ENCODE data around the gene CDC73.
"Not testable (repeated sequence)": the region's sequence is repeated elsewhere in the genome, so short reads cannot be mapped to it uniquely, and the experiment has no call there.

CDC73 gene

DNA sequence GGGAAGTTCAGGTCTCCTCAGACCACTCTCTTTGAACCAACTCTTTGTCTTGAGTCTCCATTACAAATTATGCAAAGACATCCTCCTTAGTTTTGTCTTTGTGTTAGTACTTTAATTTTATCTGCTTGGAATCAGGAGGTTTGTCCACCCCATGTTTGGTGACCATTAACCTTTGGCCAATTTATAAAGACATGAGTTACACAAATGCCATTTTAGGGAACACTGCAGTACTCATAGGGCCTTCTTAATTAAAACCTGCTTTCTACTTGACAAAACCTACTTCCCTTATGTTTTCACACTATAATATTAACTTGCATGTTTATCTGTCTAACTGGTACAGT is 7.9 kb upstream of the CDC73 start:
- no peak for DNase-seq (ENCODE audit: low read depth in 2 of 2)

DNA sequence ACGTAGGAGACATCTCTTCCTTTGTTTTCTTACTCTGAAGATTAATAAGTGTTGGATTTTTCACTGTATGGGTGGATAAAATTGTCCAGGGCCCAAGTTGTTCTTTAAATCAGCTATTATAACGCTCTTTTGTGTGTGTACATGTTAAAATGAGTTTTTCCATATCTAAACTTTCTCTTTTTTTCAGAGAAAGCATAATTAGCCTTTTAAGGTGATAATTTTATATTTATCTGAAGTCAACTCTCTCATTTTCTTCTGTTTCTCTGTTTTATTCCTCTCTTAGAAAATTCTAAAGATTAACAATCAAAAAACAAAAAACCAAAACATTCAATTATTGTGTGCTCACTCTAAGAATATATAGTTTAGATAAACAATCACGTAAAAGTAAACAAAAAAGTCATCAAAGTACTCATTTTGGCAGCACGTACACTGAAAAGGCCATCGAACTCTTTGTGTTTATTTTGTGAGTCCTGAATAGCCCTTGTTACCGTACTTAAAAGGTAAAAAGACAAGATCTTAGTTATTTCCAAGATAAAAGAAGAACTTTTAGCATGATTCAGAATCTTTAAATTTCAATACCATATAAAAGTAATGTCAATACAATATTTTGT is 7.2 kb upstream of the CDC73 start:
- DNase-seq (ENCODE audit: low read depth in 2 of 2), result no peak

DNA sequence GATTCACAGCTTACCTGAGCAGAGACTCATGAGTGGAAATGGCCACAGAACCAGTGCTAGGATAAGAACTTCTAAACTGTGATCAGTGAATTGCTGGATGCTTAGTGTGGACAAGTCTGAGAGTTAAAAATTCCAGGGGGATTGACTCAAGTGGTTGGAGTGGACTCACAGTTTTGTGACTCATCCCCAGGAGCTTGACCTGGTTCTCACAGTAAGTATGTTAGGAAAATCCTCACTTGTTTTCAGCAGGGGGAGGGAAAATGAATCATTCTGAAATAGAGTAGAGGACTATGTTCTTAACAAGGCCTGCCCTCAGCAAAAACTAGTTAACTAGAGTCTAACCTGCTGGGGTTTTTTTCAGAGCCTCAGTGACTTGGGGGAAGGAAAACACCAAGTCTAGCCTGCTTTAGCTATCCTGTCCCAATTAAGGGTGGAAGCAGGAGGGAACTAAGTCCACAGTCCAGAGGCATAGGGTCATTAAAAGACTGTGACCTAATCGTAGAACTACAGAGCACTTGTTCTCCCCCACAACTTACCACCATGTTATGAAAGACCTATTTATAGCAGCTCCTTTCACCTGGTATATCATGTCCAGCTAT is 6.1 kb upstream of the CDC73 start:
- DNase-seq (ENCODE audit: low read depth in 2 of 2), result peak; percentile 86

DNA sequence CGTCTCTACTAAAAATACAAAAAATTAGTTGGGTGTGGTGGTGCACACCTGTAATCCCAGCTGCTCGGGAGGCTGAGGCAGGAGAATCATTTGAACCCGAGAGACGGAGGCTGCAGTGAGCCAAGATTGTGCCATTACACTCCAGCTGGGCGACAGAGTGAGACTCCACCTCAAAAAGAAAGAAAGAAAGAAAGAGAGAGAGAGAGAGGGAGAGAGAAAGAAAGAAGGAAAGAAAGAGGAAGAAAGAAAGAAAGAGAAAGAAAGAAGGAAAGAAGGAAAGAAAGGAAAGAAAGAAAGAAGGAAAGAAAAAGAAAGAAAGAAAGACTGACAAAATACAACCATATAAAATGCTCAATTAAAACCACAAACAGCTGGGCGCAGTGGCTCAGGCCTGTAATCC is 4.7 kb upstream of the CDC73 start:
- not testable (repeated sequence) for DNase-seq (ENCODE audit: low read depth in 2 of 2)

DNA sequence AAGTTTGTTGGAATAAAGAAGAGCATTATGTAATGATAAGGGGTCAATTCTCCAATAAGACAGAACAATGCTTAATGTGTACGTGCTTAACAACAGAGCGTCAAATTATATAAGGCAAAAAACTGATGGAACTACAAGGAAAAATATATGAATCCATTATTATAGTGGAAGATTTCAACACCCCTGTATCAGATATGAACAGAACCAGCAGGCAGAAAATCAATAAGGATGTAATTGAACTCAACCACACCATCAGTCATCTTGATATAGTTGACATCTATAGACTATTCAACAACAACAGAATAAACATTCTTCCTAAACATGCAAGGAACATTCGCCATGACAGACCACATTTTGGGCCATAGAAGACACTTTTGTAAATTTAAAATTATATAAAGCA is 3.6 kb upstream of the CDC73 start:
- no peak for DNase-seq (ENCODE audit: low read depth in 2 of 2)

DNA sequence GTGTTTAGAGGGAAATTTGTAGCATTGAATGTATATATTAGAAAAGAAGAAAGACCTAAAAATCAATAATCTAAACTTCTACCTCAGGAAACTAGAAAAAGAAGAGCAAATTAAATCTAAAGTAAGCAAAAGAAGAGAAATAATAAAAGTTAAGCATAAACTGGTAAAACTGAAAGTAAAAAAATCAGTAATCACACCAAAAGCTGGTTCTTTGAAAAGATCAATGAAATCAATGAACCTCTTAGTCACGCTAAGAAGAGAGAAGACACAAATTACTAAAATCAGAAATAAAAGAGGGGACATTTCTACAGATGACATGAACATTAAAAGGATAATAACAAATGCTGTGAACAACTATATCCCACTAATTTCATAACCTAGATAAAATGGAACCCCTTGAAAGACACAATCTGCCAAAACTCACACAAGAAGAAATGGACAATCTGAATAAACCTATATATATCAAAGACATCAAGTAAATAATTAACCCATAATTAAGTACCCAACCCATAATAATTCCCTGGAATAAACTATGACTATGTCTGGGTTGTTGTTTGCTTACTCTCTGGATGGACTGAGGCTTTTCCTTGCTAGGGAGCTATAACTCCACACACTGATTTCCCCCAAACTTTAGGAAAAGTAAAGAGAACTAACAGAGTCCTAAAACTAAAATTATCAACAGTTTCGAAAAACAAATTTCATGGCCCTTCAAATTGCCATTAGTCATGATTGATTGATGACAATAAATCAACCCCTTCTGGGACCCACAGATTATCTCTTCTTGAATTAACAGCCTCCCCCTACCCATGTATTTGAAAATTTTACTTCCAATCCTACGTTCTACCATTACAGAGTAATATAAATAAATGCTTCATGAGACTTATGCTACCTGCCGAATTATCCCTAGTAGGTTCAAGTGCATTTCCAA is 2.8 kb upstream of the CDC73 start:
- DNase-seq (ENCODE audit: low read depth in 2 of 2), result no peak

DNA sequence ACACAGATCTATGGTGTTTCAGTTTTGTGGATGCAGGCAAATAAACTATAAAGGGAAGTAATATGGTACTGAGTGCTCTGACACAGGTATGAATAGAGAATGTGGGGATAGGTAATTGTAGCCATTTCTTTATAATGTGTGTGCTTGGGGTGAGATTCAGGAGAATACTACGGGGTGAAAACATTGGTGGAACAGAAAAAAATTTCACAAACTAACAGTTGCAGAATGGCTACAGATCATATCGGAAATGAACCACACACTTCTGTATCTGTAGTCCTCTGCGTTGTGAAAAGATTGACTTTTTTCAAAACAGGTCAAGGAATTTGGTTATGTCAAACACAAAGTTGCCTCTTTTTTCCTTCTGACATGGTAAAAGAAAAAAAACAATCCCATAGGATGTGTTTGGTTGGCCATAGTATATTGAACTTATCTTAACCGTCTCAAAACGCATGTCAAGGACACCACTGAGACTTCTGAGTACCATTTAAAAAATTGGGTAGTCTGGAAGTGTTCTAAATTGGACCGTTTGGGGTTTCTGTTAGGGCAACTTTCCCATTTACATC is 1.1 kb upstream of the CDC73 start:
- no peak for DNase-seq (ENCODE audit: low read depth in 2 of 2)

DNA sequence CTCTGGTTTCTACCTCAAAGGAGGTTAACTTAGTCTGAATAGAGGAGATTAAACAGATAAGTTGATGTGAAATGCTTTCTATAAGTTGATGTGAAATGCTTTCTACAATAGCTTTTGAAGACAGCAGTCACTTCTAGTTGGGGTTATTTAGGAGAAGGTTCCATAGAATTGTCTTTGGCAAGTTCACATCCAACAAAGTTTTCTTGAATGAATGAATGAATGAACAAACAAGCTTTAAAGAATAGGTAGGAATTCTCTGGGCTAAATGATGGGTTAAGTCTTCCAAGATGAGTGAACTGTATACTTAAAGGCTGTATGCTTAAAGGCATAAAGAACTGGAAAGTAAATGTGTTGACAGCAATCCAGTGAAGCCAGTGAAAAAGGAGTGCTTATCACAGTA is 1.9 kb downstream of the CDC73 start:
- DNase-seq (ENCODE audit: low read depth in 2 of 2), result no peak

DNA sequence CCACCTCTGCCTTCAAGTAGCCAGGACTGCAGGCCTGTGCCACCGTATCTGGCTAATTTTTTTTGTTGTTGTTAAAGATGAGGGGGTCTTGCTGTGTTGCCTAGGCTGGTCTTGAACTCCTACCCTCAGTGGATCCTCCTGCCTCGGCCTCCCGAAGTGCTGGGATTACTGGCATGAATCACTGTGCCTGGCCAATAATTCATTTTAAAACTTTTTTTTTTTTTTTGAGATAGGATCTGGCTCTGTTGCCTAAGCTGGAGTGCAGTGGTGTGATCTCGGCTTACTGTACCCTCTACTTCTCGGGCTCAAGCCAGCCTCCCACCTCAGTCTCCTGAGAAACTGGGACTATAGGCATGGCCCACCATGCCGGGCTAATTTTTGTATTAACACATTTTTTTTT is 3.5 kb downstream of the CDC73 start:
- DNase-seq (ENCODE audit: low read depth in 2 of 2), result no peak

DNA sequence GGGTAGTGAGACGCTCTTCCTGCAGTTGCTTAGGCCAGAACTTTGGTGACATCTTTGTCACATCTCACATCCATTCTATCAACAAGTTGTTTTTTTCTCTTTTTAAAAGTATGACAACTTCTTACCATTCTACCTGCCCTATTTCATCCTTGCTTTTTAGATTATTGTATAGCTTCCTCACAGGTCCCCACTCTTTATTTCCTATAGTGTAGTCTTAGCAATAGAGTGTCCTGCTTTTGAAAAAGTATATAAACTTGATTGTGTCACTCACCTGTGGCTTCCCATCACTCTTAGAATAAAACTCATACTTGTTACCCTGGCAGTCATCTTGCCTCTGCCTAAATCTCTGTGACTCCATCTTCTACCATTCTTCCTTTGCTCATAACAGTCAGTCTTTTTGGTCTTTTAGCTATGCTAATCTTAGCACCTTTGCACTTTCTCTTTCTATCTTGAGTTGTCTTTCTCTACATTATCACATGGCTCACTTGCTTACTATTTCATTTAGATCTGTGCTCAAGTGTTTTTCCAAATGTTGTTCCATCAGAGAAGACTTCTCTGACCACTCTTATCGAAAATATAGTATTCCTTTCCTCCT is 9.5 kb downstream of the CDC73 start:
- DNase-seq (ENCODE audit: low read depth in 2 of 2), result no peak

DNA sequence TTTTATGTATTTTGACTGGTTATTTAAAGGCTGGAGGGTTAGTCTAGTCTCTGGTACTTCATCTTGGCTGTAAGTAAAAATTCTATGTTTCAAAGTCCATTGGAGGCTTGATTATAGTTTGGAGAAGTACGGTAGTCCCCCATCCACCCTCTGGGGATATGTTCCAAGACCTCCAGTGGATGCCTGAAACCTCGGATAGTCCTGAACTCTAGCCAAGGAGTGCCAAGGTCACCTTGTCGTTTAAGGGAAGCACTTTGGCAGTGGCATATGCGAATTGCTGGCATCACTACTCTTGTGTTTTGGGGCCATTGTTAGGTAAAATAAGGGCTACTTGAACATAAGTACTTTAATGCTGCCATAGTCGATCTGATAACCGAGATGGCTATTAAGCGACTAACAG is 18.4 kb downstream of the CDC73 start:
- no peak for DNase-seq (ENCODE audit: low read depth in 2 of 2)

DNA sequence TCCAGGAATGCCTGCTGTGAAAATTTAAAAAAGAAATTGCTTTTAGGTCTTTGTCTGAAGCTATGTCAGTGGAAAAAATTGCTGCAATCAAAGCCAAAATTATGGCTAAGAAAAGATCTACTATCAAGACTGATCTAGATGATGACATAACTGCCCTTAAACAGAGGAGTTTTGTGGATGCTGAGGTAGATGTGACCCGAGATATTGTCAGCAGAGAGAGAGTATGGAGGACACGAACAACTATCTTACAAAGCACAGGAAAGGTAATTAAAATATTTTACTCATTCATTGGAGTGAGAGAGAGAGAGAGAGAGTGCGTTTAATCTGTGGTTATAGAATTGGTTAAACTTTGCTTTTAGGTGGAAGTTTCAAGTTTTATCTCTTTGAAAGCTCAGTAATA is 20.0 kb downstream of the CDC73 start:
- no peak for DNase-seq (ENCODE audit: low read depth in 2 of 2)

DNA sequence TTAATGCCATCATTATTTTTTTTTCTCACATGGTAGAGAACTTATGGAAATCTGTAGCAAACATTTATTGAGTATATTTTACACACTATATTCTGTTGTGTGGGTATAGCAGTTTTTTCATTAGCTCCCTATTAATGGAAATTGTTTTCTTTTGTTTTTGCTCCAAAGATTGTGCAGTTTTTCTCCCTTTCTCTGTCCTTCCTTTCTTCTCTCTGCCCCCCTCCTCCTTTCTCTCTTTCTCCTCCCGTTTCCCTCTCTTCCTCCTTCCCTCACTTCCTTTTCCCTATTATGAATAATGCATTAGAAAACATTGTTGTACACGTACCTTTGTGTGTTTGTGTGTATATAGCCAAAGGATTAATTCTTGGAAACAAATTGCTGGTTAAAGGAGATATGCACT is 20.6 kb downstream of the CDC73 start:
- DNase-seq (ENCODE audit: low read depth in 2 of 2), result no peak

DNA sequence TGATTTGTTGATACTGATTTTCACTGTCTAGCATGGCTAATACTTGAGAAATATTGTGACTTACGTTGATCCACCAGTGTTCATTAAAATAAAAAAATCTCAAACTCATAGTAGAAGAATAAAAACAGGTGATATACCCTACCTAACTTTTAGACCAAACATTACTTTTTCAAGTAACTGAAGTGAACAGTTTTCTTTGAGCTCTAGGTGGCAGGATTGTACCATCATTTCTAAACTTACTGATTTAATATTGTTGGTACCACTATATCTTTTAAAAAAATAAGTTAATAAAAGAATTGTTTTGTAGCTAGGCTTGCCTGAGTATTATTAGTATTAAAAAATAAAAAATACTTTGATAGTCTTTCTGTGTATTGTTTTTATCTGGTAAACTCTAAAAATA is 21.5 kb downstream of the CDC73 start:
- DNase-seq (ENCODE audit: low read depth in 2 of 2), result no peak

DNA sequence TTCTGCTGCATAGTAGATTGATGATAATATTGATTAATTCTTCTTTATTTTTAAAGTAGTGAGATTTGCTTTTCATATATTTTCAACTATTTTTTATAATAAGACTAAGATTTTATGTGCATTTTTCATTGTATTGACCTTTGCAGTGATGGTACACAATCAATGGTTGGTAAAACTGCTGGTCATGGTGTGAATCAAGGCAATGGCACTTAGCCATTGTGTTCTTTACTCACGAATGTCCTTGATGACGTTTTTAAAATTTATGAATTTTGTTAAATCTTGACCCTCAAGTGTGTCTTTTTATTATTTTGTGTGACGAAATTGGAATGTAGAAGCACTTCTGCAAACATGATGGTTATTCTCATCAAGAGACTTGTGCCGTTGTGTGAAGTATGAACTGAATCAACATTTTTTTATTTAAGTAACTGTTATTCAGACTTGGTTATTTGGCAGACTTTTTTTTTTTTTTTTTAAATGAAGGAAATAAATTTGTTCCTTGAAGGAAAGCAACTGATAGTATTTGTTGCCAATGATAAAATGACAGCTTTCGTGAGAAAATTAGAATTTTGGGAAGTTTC is 22.6 kb downstream of the CDC73 start:
- DNase-seq (ENCODE audit: low read depth in 2 of 2), result no peak

DNA sequence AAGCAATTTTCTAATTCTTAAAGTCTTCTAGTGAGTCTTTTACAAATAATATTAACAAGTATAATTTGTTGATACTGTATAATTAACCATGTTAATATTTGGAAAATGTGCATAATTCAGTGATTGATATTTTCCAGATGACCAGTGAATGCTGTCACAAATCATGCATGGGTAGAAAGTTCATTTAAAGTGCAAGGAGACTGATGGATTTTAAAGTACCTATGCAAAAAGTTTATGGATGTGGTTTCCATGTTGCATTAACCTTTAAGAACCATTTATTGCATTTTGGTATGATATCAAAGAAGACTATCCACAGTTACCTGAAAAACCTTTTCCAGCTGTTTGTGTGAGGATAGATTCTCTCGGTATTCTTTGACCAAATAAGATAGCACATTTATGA is 23.2 kb downstream of the CDC73 start:
- no peak for DNase-seq (ENCODE audit: low read depth in 2 of 2)

DNA sequence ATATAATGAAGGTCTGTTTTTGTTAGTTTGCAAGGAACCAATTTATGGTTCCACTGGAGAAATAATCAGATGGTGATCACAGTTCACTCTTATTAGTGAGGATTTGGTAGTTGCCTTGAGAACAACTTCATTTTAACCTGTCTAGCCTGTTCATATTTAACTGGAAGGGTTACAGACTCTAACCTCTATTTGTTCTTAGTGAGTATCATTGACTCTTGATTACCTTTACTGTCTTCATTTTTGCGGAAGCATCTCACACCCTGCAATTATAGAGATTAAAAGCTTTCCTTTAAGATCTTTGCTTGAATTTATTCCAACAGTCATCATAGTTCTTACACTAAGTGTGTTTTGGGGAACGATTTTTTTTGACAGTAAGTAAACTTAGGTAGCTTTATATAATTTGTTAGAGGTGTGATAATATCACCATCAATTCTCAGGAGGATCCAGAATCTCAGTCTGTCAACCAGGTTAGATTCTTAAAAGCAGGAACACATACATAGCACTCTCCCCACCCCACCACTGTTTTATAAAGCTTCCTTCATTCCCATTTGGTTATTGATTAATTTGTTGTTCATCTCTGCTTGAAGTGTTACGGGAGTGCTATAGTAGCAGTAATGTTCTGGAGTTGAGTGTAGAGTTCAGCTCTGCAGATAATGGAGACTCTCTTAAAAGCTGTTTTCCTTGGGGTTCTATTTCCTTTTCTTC is 34.4 kb downstream of the CDC73 start:
- DNase-seq (ENCODE audit: low read depth in 2 of 2), result no peak

DNA sequence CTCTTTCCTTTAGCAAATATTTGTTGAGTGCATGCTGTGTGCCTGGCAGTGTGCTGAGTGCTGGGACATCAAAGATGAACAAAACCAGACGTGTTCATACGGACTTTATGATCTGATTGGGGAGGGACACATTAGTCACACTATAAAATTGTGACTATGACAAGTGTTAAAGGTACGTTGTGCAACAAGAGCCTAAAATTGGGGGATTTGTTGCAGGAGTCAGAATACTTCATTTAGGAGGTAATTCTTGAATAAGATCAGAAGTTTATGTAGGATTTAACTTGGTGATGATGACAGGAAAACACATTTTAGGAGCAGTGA is 35.0 kb downstream of the CDC73 start:
- no peak for DNase-seq (ENCODE audit: low read depth in 2 of 2)

DNA sequence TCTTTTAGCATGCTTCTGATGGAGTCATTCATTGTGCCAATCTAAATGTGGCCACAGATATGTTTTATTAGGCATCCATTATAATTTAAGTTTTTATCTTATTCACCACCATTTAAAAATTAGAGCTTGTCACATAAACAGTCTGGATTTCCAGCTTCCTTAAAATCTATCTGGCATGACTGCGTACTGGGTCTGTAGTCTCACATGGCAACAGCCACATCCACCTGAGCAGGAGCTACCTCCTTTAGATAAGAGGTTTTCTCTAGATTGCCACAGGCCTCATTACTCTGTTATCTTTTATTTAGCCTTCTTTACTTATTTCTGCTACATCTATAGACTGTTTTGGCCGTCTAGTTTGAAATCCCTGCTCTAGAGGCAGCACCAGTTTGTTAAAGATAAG is 35.5 kb downstream of the CDC73 start:
- no peak for DNase-seq (ENCODE audit: low read depth in 2 of 2)

DNA sequence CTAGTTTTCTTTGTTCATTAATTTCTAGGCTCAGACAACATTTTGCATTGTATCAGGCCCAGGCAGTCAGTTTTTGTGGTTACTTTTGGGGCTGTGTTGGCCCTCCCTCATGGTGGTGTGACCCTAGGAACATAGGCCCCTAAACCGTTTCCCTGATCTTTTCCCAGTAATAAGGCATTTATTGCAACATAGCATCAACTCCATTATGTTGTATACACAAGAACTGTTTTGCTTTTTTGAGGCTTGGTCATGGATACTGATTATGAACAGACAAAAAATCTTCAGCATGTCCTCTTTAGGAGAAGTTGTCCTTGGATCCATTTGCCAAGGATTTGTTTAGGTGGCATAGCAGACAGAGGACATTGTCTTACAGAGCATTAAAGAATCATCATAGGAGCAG is 54.3 kb downstream of the CDC73 start:
- no peak for DNase-seq (ENCODE audit: low read depth in 2 of 2)

DNA sequence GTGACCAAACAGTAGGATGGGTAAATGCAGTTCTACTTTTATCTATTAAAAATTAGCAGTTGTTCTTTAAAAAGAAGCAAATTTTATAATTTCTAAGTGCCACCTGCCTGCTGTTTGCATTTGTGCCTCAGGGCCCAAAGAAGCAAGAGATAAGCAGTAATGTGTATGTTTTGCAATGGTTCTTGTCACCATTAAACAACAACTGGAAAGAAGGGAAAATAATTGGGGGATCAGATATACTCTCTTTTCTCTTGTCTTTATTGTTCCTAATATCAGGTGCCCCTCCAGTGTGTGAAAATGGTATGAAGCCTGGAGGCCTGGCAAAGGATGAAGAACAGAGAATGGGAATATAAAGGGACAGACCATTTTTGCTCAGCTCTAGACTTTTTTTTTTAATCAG is 55.0 kb downstream of the CDC73 start:
- no peak for DNase-seq (ENCODE audit: low read depth in 2 of 2)

DNA sequence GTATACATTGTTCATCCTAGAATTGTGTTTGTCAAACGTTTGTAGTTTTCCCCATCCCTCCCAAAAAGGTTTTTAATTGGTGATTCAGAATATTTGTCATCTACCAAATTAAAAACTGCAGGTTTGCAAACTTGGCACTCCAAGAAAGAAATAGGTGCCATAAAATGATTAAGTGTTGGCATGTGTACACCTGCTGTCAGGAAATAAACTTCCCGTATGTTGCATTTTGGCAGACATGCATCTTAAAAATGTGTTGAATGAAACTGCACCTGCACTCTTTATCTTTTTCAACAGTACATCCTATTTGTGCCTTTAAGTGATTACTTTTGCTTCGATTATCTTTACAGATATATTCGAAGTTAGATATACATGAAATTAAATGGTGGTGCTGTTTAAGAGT is 57.3 kb downstream of the CDC73 start:
- DNase-seq (ENCODE audit: low read depth in 2 of 2), result no peak

Data from fibroblast of skin of left biceps (primary cell).